HG02571 (cell line): Measurements from ENCODE around the gene RGS2.
A peak's percentile ranks its signal among the peaks of the same experiment; 100 is the strongest.

Experiments used
- ATAC-seq: cut with Tn5 transposase; IDR thresholded peaks from one replicate; pipeline ENCODE4 v1.9.1; 2021; ENCODE audit warnings: mild to moderate bottlenecking, moderate library complexity; ENCODE audit not compliant: unreplicated experiment

RGS2 gene

DNA sequence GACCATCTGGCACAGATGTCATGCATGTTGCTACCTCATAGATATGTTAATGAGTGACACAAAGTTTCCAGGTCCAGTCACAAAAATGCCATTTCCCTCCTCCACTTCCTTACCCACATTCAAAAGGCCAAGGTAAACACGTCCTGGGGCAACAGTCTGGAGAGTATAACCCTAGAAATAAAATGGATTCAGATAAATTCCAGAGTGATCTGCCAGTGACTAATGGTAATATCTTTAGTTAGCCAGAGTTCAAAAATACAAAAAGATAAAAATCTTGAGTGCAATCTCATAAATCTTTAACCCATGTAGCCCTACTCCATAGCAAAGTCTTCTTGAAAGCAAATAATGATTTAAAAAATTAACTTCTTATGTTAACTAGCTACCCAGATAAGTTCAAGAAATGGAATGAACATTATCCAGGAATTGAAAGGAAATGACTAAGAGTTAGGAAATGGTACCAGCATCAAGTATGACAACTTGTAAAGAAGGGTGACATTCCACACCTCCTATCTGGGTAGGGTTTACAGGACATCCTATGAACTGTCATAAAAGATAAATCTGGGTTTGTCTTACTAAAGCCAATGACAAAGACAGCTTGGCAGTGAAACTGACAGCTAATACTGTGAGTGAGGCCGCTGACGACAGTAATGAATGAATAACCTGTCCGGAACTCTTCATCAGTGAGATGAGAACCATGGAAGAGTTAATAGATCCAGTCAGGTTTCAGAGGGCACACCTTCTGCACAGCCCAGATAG, 18.1 kb downstream of the RGS2 start:
- ATAC-seq, result peak; percentile 88

DNA sequence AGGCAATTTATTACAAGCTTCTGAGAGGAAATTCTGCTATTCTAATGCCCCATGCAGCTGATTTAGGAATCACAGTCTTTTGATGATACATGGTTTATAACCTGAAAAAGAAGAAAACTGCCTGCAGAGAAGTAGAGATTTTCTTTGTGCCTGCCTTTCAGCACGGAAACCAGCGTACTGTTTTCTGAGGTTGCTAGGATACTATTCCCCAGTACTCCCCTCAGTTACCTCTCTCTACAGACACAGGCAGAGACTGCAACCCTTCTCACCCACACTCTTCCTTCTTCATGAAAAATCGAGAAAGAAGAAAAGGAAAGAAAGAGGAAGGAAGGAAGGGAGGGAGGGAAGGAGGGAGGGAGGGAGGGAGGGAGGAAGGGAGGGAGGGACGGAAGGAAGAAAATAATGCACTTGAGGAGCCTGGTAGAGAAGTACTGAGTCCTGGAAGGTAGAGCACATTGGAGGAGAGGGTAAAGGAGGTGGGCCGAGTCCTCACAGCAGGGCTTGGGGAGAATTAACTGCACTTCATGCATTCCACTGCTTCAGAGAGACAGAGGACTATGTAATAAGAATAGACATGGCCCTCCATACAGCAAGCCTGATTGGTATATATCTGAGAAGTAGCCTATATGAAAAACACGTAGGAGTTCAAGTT, 21.9 kb downstream of the RGS2 start:
- no peak for ATAC-seq

- ATAC-seq, result no peak
Observed at GRCh38 chr1:192831706-192832355, 23.0 kb downstream of the RGS2 start.

- no peak for ATAC-seq
Observed at GRCh38 chr1:192832492-192832891, 23.7 kb downstream of the RGS2 start.

DNA sequence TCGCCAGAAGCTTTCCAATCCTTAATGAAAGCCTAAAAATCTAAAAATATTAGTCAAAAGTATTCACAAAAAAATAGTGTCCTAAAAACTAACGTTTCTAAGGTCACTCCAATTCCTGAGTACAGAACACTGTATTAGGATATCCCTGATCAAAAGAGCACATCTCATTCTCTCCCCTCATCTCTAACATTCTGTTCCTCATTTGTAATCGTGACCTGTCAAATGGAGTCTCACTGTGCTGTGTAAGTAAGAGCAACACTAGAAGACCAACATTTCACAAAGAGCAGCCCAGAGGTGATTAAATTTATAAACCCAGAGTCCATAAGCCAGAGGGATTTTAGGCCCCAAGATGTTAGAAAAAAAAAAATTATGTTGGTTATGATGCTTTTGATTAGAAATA, 26.3 kb downstream of the RGS2 start:
- no peak for ATAC-seq

- ATAC-seq, result no peak
Observed at GRCh38 chr1:192839162-192840066, 30.6 kb downstream of the RGS2 start.

DNA sequence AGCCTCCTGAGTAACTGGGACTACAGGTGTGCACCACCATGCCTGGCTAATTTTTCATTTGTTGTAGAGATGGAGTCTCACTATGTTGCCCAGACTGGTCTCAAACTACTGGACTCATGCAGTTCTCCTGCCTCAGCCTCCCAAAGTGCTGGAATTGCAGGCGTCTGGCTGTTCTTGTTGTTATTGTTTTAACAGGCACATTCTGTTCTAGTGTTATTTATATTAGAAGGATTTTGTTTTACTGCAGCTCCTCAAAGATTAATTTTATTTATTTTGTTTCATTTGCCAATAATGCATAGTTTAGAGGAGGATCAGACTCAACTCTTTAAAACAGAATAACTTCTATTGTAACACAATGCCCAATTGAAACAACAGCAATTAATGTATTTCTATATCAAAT, 35.5 kb downstream of the RGS2 start:
- ATAC-seq, result no peak

- ATAC-seq, result no peak
Observed at GRCh38 chr1:192846950-192847349, 38.1 kb downstream of the RGS2 start.

GRCh38 chr1:192849011-192849410, 40.2 kb downstream of the RGS2 start:
- no peak for ATAC-seq

- ATAC-seq, result no peak
Observed at GRCh38 chr1:192849442-192849841, 40.6 kb downstream of the RGS2 start.

DNA sequence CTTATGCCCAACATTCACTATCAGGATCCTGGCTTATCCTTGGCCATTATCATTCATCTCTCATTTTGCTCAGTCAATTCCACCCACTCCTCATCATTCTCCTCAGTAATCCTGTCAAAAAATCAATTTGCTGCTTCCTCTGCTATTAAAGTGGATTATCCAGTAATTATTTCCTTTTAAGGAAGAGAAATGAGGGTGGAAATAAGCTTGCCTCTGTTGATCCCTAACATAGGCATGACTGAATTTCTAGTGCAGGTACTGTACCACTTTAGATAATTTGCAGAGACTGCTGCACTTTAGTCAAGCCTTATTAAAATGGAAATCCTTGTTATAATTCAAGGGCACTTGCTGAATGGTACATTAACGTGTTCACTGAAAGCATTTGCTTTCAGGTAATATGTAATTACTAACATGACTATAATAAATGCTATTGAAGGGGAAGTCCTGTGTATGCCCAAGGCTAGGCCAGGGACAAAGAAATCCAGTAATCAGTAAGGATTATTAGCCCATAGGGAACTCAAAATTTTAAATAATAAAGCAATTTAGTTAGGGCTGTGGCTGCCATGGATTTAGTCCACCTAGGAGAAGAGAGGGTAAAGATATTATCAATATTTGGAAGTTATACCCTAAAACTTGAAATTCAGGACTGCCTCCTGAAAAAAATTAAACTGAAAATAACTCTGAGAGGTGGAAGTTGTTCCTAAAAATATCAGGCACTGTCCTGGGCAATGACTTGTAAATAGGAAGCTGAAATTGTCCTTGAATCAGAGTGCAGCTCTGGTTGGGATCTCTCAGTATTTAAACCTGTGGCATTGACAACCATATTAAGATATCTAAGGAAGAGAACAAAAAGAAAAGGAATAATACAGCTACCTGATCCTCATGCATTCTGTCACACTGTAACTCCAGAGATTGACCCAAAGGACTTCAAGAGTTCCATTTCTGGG, 43.4 kb downstream of the RGS2 start:
- no peak for ATAC-seq

GRCh38 chr1:192858456-192858855, 49.6 kb downstream of the RGS2 start:
- no peak for ATAC-seq

DNA sequence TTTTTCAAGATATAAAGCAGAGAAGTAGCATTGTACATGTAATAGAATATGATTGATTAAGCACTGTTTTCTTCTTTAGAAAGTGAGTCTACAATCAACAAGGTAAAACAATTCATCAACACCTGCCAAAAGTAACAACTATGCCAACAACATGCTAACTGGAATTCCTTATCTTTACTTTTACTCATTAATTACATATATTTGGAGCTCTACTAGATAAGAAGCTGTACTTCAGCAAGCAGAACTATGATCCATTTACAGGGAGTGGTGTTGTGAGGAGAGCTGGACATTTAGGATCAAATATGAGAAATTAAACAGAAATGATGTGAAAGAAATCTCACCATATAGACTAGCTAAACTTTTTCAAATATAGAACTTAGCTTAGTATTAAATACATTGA, 51.0 kb downstream of the RGS2 start:
- no peak for ATAC-seq

DNA sequence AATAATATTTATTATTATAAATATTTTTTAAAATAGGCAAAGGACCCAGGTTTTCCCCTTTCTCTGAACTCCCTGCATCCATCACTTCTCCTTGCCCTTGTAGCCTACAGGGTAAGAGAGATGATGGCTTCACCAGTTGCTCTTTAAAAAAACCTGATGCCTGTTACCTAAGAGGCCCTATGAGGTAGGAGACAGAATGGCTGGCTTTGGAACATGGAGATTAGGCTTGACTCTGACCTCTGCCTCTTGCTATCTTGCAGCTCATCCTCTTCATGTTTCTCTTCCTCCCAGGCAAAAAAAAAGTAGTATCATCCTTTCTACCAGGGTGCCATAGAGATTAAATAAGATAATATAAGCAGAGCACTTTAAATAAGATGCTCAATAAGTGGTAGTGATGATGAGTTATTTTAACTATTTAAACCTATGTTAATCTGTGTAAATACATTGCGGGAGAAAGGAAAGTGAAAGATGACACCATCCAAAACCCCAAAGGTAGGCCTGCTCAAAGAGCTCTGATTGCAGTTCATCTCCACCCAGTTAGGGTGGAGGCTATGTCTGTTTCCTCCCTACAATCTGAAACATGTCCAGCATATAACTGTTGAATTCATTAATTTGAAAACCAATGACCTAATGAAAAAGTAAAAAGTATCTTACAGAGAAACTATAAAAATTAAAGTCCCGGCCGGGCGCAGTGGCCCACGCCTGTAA, 51.8 kb downstream of the RGS2 start:
- no peak for ATAC-seq

- ATAC-seq, result no peak
Observed at GRCh38 chr1:192861860-192862259, 53.0 kb downstream of the RGS2 start.
